HEK293T (cell line): ENCODE results near the gene DDX28.

Experiments used
- CTCF ChIA-PET: fragments of 350-600 bp; formaldehyde crosslinking; extraction: SDS; loops from one replicate; lab custom pipeline; 2021; ENCODE audit warnings: antibody characterized with exemption, inconsistent platforms; lab: Yijun Ruan, JAX
- POLR2A ChIA-PET: fragments of 350-600 bp; formaldehyde crosslinking; extraction: SDS; loops from one replicate; lab custom pipeline; 2020; ENCODE audit warnings: antibody characterized with exemption, inconsistent platforms; lab: Yijun Ruan, JAX
- DNase-seq: peaks from one replicate; pipeline ENCODE4 v3.0.0; 2012; ENCODE audit warnings: mixed read lengths; ENCODE audit errors: extremely low spot score
- ARNT ChIP-seq: fragments of 450-650 bp; IDR thresholded peaks from 2 replicates; pipeline ENCODE4 v1.6.1; 2017; ENCODE audit warnings: mild to moderate bottlenecking
- BHLHE40 ChIP-seq: fragments of 450-650 bp; IDR thresholded peaks from 2 replicates; pipeline ENCODE4 v1.6.1; 2016; ENCODE audit warnings: mild to moderate bottlenecking, moderate library complexity, borderline replicate concordance
- CTBP1 ChIP-seq: fragments of 450-650 bp; IDR thresholded peaks from 2 replicates; pipeline ENCODE4 v1.6.1; 2016; ENCODE audit warnings: borderline replicate concordance
- ELF4 ChIP-seq: fragments of 450-650 bp; IDR thresholded peaks from 2 replicates; pipeline ENCODE4 v1.6.1; 2017; ENCODE audit warnings: antibody characterized with exemption
- FOXA1 ChIP-seq: fragments of 450-650 bp; IDR thresholded peaks from 2 replicates; pipeline ENCODE4 v1.6.1; 2016; ENCODE audit warnings: mild to moderate bottlenecking
- FOXK2 ChIP-seq: fragments of 450-650 bp; IDR thresholded peaks from 2 replicates; pipeline ENCODE4 v1.6.1; 2016; ENCODE audit warnings: mild to moderate bottlenecking
- FOXM1 ChIP-seq: fragments of 450-650 bp; IDR thresholded peaks from 2 replicates; pipeline ENCODE4 v1.6.1; 2017; ENCODE audit warnings: mild to moderate bottlenecking, borderline replicate concordance
- HDGF ChIP-seq: fragments of 450-650 bp; IDR thresholded peaks from 2 replicates; pipeline ENCODE4 v1.6.1; 2017; ENCODE audit warnings: antibody characterized with exemption, borderline replicate concordance
- L3MBTL2 ChIP-seq: fragments of 450-650 bp; conservative IDR thresholded peaks from 2 replicates; pipeline ENCODE4 v1.6.1; 2016; ENCODE audit warnings: mild to moderate bottlenecking
- LEF1 ChIP-seq: fragments of 450-650 bp; IDR thresholded peaks from 2 replicates; pipeline ENCODE4 v1.6.1; 2017; ENCODE audit warnings: mild to moderate bottlenecking, borderline replicate concordance
- NFRKB ChIP-seq: fragments of 450-650 bp; IDR thresholded peaks from 2 replicates; pipeline ENCODE4 v1.6.1; 2016; ENCODE audit warnings: mild to moderate bottlenecking, moderate library complexity
- PKNOX1 ChIP-seq: fragments of 450-650 bp; IDR thresholded peaks from 2 replicates; pipeline ENCODE4 v1.6.1; 2016
- SP1 ChIP-seq: fragments of 450-650 bp; IDR thresholded peaks from 2 replicates; pipeline ENCODE4 v1.6.1; 2017
- SUZ12 ChIP-seq: fragments of 450-650 bp; IDR thresholded peaks from 2 replicates; pipeline ENCODE4 v1.6.1; 2016; ENCODE audit warnings: mild to moderate bottlenecking
- TARDBP ChIP-seq: fragments of 450-650 bp; IDR thresholded peaks from 2 replicates; pipeline ENCODE4 v1.6.1; 2016
- ZNF384 ChIP-seq: fragments of 450-650 bp; IDR thresholded peaks from 2 replicates; pipeline ENCODE4 v1.6.1; 2016

The DDX28 gene

GRCh38 chr16:68059804-68060203 lies 36.8 kb upstream of the DDX28 start:
- CTCF ChIA-PET: no interaction called here
- TF ChIP-seq FOXK2 (no peak), HDGF (no peak), PKNOX1 (no peak), TARDBP (no peak), FOXA1 (no peak), ZNF384 (no peak), SP1 (no peak), ARNT (no peak), LEF1 (no peak)
- no peak for DNase-seq
- POLR2A ChIA-PET: no interaction called here

DNA sequence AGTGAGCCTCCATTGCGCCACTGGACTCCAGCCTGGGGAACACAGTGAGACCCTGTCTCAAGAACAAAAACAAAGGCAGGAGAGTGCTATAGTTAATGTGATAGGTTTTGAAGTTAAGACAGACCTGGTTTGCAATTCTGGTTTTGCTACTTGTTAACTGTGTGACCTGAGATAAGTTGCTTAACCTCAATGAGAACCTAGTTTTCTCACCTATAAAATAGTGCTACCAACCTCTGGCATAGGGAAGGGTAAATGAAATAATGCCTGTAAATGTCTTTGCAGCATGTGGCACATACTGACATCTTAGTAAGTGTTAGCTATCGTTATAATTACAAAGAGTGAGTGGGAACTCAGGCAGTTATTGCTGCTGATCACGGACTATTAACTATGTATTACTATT lies 32.4 kb upstream of the DDX28 start:
- no peak for DNase-seq
- ChIA-PET POLR2A (no interaction called here), CTCF (no interaction called here)
- TF ChIP-seq TARDBP: no peak
- TF ChIP-seq NFRKB: no peak
- TF ChIP-seq CTBP1: no peak

- ChIA-PET POLR2A (no interaction called here), CTCF (interaction anchor here (0.6 kb wide), 1 partner anchor 14 kb away, joined by 3 read pairs; no protein-coding TSS in a partner anchor)
- TF ChIP-seq ZNF384 (no peak), ARNT (no peak), L3MBTL2 (no peak), FOXK2 (no peak), FOXM1 (no peak), LEF1 (no peak), SP1 (no peak), HDGF (no peak), TARDBP (no peak), ELF4 (no peak), CTBP1 (no peak), FOXA1 (no peak), NFRKB (no peak)
- no peak for DNase-seq
Observed at GRCh38 chr16:68049449-68049848, 26.4 kb upstream of the DDX28 start.

DNA sequence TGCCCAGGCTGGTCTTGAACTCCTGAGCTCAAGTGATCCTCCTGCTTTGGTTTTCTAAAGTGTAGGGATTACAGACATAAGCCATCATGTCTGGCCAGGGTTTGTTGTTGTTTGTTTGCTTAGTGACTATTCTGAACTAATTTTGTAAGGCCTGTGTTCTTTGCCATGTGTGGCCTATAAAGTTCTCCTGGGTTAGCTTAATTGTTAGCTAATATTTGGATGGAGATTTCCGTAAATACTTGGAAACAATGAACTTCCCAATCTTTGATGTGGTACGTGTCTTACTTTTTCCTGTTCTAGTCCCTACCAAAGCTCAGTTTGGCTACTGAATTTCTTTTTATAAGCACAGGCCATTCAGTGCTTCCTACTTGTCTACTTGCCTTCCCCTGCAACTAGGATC lies 25.0 kb upstream of the DDX28 start:
- ChIA-PET CTCF (no interaction called here), POLR2A (no interaction called here)
- DNase-seq: no peak
- TF ChIP-seq TARDBP (no peak), CTBP1 (no peak), ARNT (no peak), LEF1 (no peak), FOXA1 (no peak)

DNA sequence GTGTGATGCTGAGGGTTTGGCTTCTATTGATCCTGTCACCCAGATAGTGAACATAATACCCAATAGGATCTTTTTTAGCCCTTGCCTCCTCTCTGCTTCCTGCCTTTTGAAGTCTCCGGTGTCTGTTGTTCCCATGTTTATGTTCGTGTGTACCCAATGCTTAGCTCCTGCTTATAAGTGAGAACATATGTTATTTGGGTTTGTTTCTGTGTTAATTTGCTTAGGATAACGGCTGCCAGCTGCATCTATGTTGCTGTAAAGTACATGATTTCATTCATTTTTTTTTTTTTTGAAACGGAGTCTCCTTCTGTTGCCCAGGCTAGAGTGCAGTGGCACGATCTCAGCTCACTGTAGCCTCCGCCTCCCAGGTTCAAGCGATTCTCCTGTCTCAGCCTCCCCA lies 23.1 kb upstream of the DDX28 start:
- DNase-seq: no peak
- TF ChIP-seq HDGF (no peak), SP1 (no peak), PKNOX1 (no peak), LEF1 (no peak), FOXK2 (no peak), ARNT (no peak)
- ChIA-PET POLR2A (no interaction called here), CTCF (interaction anchor here (0.6 to 0.7 kb wide), 2 partner anchors 16 to 24 kb away, joined by 6 to 7 read pairs; no protein-coding TSS in a partner anchor)

DNA sequence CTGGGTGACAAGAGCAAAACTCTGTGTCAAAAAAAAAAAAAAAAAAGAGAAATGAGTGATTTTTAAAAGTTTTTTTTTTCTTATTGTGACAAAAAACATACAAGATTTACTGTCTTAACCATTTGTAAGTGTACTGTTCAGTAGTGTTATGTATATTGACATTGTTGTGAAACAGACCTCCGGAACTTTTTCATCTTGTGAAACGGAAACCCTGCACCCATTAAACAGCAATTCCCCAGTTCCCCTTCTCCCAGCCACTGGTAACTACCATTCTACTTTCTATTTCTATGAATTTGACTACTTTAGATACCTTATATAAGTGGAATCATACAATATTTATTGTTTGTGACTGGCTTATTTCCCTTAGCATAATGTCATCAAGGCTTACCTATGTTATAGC lies 18.8 kb upstream of the DDX28 start:
- ChIA-PET POLR2A (interaction anchor here (1.1 kb wide), 1 partner anchor 106 kb away, joined by 4 read pairs; no protein-coding TSS in a partner anchor), CTCF (interaction anchor here (1.9 kb wide), 1 partner anchor 20 kb away, joined by 7 read pairs; the partner anchor contains the start of genes DDX28 and DUS2)
- no peak for DNase-seq
- TF ChIP-seq SP1 (no peak), PKNOX1 (no peak), ZNF384 (no peak), FOXM1 (no peak), CTBP1 (no peak), LEF1 (no peak), L3MBTL2 (no peak), NFRKB (no peak), FOXA1 (no peak), FOXK2 (no peak), HDGF (no peak), BHLHE40 (no peak), ELF4 (no peak)

- TF ChIP-seq BHLHE40: no peak
- TF ChIP-seq ARNT: no peak
- TF ChIP-seq FOXM1: no peak
- no peak for TF ChIP-seq HDGF
- no peak for TF ChIP-seq LEF1
- TF ChIP-seq SP1: no peak
- no peak for TF ChIP-seq NFRKB
- TF ChIP-seq PKNOX1: no peak
- TF ChIP-seq TARDBP: no peak
- no peak for TF ChIP-seq ZNF384
- no peak for TF ChIP-seq FOXA1
- TF ChIP-seq CTBP1: no peak
- TF ChIP-seq ELF4: no peak
- TF ChIP-seq FOXK2: no peak
- TF ChIP-seq SUZ12: no peak
- no peak for TF ChIP-seq L3MBTL2
- POLR2A ChIA-PET: interaction anchor here (1.4 to 1.5 kb wide), 2 partner anchors 18 to 52 kb away, joined by 4 to 6 read pairs; partner anchors contain the start of genes DDX28 and DUS2
- DNase-seq: peak; percentile 83
- CTCF ChIA-PET: interaction anchor here (0.6 to 1.9 kb wide), 11 partner anchors 11 to 368 kb away, joined by 3 to 7 read pairs (median 4); partner anchors contain the start of genes DDX28 and DUS2
Observed at GRCh38 chr16:68040506-68041288, 17.7 kb upstream of the DDX28 start.
